Measurements from ENCODE around the gene PHACTR3.
A peak's percentile ranks its signal among the peaks of the same experiment; 100 is the strongest.
"Not testable (repeated sequence)": the region's sequence is repeated elsewhere in the genome, so short reads cannot be mapped to it uniquely, and the experiment has no call there.

PHACTR3 gene

GRCh38 chr20:59589086-59589684, 15.2 kb upstream of the PHACTR3 start:
- DNase-seq = no peak

GRCh38 chr20:59591061-59591460, 13.3 kb upstream of the PHACTR3 start:
- DNase-seq = no peak

GRCh38 chr20:59596690-59597089, 7.7 kb upstream of the PHACTR3 start:
- no peak for DNase-seq

DNA sequence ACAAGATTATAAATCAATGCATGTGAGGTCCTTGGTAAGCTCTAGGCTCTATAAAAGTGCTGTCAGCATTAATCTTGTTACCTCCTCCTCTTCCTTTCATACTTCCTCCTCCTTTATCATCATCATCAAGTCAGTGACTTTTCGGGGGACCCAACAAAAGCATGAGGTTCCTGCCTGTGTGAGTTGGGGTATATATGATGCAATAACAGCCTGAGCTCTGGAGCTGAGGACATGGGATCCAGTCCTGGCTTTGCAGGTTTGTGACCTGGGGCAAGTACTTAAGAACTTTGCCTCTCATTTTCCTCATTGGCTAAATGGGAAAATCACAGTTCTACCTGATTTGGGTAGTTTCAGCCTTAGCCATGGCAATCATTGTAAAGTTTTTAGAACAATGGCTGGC, 7.1 kb upstream of the PHACTR3 start:
- DNase-seq = no peak

DNA sequence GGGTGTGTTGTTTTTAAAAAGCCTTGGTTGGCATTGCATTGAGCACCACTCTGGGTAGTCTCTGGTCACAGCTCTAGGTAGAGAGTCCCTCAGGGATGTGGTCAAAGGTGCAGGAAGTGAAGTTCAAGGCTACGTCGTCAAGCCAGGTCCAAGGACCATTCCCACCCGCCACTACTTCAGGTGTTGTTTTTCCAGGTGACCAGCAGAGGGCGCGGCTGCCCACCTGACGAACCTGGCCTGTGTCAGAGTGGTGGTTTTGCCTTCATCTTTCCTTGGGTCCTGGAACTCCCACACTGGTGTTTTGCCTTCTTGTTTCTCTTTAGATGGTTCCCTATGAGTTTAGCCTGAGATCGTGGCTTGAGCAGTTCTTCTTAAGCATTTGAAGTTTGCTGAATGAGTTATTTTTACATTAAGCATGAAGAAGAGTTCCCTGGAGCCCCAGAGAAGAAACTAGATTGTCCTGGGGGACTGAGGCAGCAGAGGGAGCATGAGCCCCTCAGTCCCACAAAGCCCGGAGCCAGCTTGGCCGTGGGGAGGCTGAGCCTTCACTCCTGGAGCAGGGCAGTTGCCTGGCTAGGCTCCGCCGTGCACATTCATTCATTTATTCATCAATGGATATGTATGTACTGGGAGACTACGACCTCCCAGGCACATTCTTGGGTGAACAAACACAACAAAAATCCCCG, 5.6 kb upstream of the PHACTR3 start:
- DNase-seq = peak in 1 of 5 experiments; percentile 34

DNA sequence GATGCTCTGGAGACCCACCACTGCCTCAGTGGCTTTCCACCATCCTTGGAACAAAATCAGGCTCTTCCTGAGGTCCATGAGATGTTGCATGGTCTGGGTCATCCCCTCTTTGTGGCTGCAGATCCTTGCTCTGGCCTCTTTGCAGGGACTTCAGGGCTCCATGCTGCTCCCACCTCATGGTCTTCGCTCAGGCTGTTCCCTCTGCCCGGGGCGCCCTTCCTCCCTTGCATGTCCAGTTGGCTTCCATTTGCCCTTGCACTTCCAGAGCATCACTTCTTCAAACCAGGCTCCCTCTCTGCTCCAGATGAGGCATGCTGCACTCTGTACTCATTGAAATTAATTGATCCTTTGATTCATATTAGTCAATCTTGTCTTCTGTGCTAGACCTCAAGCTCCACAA, 4.4 kb upstream of the PHACTR3 start:
- DNase-seq = no peak

DNA sequence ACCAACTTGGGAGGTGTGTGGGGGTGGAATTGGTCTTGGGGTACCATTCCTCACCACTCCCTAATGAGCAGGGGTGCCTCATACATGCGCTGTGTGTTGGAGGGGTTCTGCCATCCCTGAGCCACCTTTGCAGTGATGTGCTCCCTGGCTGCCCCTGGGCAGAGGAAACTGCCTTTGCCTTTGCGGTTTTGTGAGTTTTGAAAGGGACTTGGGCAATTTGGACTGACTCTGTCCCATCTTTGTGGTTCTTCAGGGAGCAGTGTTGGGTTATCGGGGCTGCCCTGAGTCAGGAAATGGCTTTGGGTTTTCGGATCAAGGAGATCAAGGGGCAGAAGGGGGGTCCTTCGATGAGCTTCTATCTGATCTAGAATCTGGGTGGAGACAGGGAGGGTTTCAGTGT, 3.9 kb upstream of the PHACTR3 start:
- DNase-seq = no peak

- DNase-seq = no peak
Measured at GRCh38 chr20:59602546-59603080, 1.7 kb upstream of the PHACTR3 start.

DNA sequence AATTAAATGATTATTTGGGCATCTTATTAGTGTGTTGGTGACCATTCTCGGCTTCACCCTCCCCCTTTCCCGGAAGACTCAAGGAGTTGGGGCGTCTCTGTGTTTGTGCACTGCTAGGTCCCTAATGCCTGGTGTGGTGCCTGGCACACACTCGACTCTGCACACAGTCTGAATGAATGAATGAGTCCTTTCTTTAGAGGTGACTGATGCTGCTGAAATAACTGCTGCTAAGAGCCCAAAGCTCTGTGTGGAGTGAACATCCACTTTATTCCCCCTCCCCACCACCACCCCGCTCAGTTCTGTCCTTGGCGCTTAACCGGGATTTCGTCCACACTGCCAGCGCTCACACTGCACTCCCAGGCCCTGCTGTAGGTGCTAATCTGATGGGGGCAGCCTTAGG, 1.2 kb upstream of the PHACTR3 start:
- DNase-seq = no peak

DNA sequence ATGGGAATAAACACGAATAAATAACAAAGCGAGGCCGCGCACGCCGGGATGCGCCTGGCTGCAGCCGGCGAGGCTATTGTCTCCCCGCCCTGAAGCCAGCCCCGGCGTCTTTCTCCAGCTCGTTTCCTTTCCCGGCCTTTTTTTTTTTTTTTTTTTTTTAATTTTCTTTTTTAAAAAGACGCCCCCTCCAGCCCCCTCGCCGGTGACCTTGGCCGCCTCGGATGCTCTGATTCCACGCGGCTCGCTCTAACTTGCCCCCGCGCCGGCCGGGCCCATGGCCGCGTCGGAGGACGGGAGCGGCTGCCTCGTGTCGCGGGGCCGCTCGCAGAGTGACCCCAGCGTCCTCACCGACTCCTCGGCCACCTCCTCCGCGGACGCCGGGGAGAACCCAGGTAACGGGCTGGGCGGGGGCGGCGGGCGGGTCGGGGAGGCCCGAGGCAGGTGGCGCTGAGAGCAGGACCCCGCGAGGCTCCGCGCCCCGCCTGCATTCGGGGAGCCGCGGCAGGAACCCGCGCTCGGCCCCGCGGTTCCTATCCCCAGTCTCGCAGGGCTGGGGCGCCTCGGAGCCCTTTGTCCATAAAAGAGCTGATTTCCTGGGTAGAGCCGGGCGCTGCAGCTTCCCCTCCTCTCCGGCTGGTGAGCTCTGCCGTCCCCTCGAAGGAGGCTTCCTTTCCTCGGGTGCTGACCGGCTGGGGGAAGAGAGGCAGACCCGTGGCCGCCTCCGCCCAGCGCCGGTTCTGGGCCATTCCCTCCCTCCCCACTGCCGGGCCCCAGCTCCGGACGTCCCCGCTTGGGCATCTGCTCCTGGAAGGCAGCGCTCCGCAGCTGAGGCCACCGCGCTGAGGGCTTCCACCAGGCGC, 631 bp downstream of the PHACTR3 start:
- DNase-seq = no peak

GRCh38 chr20:59605601-59606364, 1.4 kb downstream of the PHACTR3 start:
- DNase-seq = no peak

- no peak for DNase-seq
Measured at GRCh38 chr20:59606566-59606965, 2.2 kb downstream of the PHACTR3 start.

DNA sequence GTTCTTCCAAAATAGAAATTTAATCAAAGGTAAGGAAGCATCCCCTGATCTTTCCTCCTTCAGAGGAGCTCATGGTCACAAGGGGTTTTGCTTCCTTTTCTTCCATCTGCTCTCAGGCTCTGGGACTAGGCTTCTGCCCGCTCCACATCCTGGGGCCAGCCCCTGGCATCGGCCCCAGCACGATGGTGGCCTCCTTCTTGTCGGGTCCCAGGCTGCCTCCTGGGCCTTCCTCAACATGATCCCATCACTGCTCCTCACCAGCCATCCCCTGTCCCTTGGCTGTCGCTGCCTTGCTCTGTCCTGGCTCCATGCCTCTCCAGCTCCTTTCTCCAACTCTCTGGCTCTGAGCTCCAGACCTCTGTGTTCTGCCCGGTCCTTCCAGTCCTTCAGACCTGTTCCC, 4.1 kb downstream of the PHACTR3 start:
- no peak for DNase-seq

- no peak for DNase-seq
Measured at GRCh38 chr20:59608871-59609270, 4.5 kb downstream of the PHACTR3 start.

- no peak for DNase-seq
Measured at GRCh38 chr20:59611286-59611685, 6.9 kb downstream of the PHACTR3 start.

GRCh38 chr20:59613861-59614260, 9.5 kb downstream of the PHACTR3 start:
- no peak for DNase-seq

- no peak for DNase-seq
Measured at GRCh38 chr20:59614714-59615113, 10.4 kb downstream of the PHACTR3 start.

DNA sequence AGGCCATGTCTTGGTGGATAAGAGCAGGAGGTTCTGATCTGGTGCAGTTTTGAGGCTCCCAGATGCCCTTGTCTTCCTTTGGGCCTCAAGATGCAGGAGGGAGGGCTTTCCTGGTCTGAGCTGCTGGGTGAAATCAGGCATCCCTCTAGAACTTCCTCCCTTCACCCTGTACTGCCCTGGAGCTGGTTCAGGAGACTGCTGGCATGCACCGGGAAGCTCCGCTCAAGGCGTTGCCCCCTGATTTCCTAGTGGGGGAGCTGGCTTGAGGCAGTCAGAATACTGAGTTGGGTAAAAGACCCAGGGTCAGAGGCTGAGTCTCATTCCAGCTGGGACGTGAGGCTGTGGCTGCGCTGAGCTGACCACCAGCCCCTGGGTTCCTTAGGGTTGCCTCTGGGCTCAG, 12.0 kb downstream of the PHACTR3 start:
- no peak for DNase-seq

GRCh38 chr20:59617221-59617620, 12.9 kb downstream of the PHACTR3 start:
- DNase-seq = no peak

- no peak for DNase-seq
Measured at GRCh38 chr20:59618131-59618530, 13.8 kb downstream of the PHACTR3 start.

DNA sequence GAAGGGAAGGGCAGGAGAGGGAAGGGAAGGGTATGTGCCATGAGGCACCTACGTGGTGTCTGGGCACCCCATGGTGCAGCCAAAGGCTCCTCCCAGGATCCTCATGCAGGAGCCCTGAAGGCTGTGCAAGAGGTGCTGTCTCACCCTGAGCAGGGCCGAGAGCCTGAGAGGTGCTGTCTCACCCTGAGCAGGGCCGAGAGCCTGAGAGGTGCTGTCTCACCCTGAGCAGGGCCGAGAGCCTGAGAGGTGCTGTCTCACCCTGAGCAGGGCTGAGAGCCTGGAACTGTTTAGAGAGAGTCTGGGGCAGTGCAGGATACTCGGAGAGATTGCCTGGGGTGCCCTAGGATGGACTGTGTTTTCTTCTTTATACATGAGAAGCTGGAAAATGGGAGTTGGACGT, 14.2 kb downstream of the PHACTR3 start:
- DNase-seq = not testable (repeated sequence)

DNA sequence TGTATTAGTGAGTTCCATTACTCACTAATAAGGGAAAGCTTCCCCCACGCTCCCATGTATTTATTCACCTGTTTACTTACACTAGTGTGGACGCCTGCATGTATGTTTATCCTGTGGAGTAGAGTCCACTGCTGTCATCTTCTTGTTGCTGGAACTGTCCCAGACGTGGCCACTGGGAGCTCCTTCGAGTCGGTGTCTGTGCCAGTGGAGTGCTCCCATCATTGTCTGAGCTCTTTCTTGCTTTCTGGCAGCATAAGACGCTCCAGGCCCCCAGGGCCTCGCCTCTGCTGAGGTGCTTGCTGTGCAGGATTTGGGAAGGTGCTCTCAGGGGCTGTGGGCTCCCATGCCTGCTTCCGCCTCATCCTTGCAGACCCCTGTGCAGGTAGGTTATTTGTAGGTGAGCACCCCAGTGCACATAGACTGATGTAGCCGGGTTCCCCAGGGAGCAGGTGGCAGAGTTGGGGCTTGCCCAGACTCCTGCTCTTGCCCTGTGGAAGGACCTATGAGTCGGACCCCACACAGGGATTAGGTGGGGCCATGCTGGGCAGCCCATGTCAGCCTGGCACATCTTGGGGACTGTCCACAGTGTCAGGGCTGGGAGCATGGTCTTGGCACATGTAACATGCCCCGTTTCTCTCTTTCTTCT, 16.6 kb downstream of the PHACTR3 start:
- DNase-seq = no peak

Data from T-helper 2 cell (primary cell).